Neutrophil (primary cell): ENCODE measurements around the gene DOK6.

Experiments used
- H3K27ac ChIP-seq: fragments of 200-600 bp; sonication (generic); 2 replicates; pipeline ENCODE4 v1.5.1; 2016; ENCODE audit warnings: mild to moderate bottlenecking, moderate library complexity
- H3K27me3 ChIP-seq: fragments of 200-600 bp; sonication (generic); 2 replicates; pipeline ENCODE4 v1.6.0; 2016; ENCODE audit warnings: mild to moderate bottlenecking
- H3K36me3 ChIP-seq: fragments of 200-600 bp; sonication (generic); 2 replicates; pipeline ENCODE4 v1.5.1; 2017
- H3K4me1 ChIP-seq, 2 experiments: fragments of 200-600 bp in 1 of 2; sonication (generic) in 1 of 2; 1 replicate in 1 of 2; 2 replicates in 1 of 2; pipeline versions ENCODE4 v1.5.1 to v1.6.1; 2013 to 2016; ENCODE audit warnings: low read depth in 1 of 2, low read length in 1 of 2, mild to moderate bottlenecking in 1 of 2, moderate library complexity in 1 of 2; ENCODE audit not compliant: control insufficient read depth in 1 of 2, insufficient read depth in 1 of 2
- H3K4me3 ChIP-seq, 2 experiments: fragments of 200-600 bp in 1 of 2; sonication (generic) in 1 of 2; 1 replicate in 1 of 2; 2 replicates in 1 of 2; pipeline ENCODE4 v1.5.1; 2013 to 2016; ENCODE audit warnings: low read depth in 1 of 2, low read length in 1 of 2, mild to moderate bottlenecking in 1 of 2, moderate library complexity in 1 of 2
- H3K9me3 ChIP-seq: fragments of 200-600 bp; sonication (generic); 2 replicates; pipeline ENCODE4 v1.5.1; 2016
- CTCF ChIP-seq: fragments of 200-600 bp; sonication (generic); IDR thresholded peaks from 2 replicates; pipeline ENCODE4 v1.5.1; 2016; ENCODE audit warnings: antibody characterized with exemption

Gene DOK6

GRCh38 chr18:69435000-69435399 lies 34.3 kb downstream of the DOK6 start:
- no peak for TF ChIP-seq CTCF

GRCh38 chr18:69444221-69444620 lies 43.5 kb downstream of the DOK6 start:
- H3K27me3 ChIP-seq = no peaks in the 10 kb centered on the region
- no peak for TF ChIP-seq CTCF
- no peaks in the 10 kb centered on the region for H3K4me1 ChIP-seq
- peaks cover 5% of the 10 kb centered on the region for H3K9me3 ChIP-seq
- H3K27ac ChIP-seq = no peak overlapping the region
- H3K36me3 ChIP-seq = no peaks in the 10 kb centered on the region
- no peak overlapping the region for H3K4me3 ChIP-seq

More at GRCh38 chr18:69435000-69435399, 34.3 kb downstream of the DOK6 start:
- no peaks in the 10 kb centered on the region for H3K9me3 ChIP-seq
- H3K4me3 ChIP-seq = no peak overlapping the region
- H3K4me1 ChIP-seq = no peaks in the 10 kb centered on the region
- H3K27me3 ChIP-seq = no peaks in the 10 kb centered on the region
- H3K27ac ChIP-seq = no peak overlapping the region
- H3K36me3 ChIP-seq = no peaks in the 10 kb centered on the region

GRCh38 chr18:69447886-69448285 lies 47.2 kb downstream of the DOK6 start:
- no peak for TF ChIP-seq CTCF

GRCh38 chr18:69455125-69455524 lies 54.4 kb downstream of the DOK6 start:
- Histone ChIP-seq H3K9me3 (no peaks in the 10 kb centered on the region), H3K4me3 (no peak overlapping the region), H3K27me3 (no peaks in the 10 kb centered on the region), H3K27ac (no peak overlapping the region), H3K36me3 (no peaks in the 10 kb centered on the region), H3K4me1 (no peaks in the 10 kb centered on the region)
- no peak for TF ChIP-seq CTCF

More at GRCh38 chr18:69447886-69448285, 47.2 kb downstream of the DOK6 start:
- Histone ChIP-seq H3K27ac (no peak overlapping the region), H3K27me3 (no peaks in the 10 kb centered on the region), H3K9me3 (peaks cover 5% of the 10 kb centered on the region), H3K4me3 (no peak overlapping the region), H3K36me3 (no peaks in the 10 kb centered on the region), H3K4me1 (no peaks in the 10 kb centered on the region)

- Histone ChIP-seq H3K9me3 (no peaks in the 10 kb centered on the region), H3K27me3 (no peaks in the 10 kb centered on the region), H3K4me1 (no peaks in the 10 kb centered on the region), H3K36me3 (no peaks in the 10 kb centered on the region), H3K4me3 (no peak overlapping the region), H3K27ac (no peak overlapping the region)
- TF ChIP-seq CTCF = no peak
These were observed 68.8 kb downstream of the DOK6 start for GRCh38 chr18:69469444-69469919.

DNA sequence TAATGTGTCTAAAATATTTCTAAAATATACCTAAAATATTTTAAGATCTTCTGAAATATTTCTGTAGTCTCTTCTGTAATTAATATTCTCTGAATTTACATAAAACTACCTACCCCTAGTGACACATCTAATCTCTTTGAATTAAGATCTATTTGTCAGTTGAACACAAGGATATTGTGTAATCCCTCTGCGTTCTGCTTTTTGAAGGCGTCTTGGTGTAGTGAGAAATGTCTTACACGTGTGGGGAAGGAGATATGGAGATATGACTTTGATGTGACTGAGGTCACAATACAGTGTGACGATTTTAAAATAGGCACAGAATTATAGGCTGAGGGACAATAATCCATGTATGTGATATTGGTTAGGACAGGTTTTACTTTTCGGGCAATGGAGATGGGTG lies 79.8 kb downstream of the DOK6 start:
- TF ChIP-seq CTCF = no peak
- H3K9me3 ChIP-seq = no peaks in the 10 kb centered on the region
- no peak overlapping the region for H3K4me3 ChIP-seq
- H3K27ac ChIP-seq = no peak overlapping the region
- H3K36me3 ChIP-seq = no peaks in the 10 kb centered on the region
- H3K4me1 ChIP-seq = no peaks in the 10 kb centered on the region
- no peaks in the 10 kb centered on the region for H3K27me3 ChIP-seq
